ENCODE results near the gene RTTN. TPM values are rescaled to one million over a fixed set of nuclear protein-coding genes. Genes with fewer than 3 reads are reported as not detected.

RTTN gene
- total RNA-seq, 2 donors from 2014 or later = 23.9 to 26.7 TPM

DNA sequence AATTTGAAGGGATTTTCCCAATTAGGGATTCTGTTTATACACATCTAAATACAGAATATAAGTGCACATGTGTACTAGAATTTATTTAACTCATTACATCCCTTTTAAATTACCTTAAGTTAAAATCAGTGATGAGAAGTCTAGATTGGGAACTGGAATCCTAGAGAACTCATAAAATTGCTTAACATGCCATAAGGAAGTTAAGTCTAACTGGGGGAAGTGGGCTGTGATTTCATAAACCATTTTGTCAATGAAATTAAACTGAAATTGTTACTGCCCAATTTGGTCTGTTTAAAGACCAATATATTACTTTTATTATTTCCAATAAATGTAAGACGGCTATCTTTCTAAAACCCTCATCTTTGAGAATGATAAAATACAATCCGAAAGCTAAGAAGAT, 185.5 kb downstream of the RTTN start:
- no peaks in the 10 kb centered on the region for H3K27me3 Mint-ChIP-seq
- no peak for DNase-seq
- no peaks in the 10 kb centered on the region for H3K9me3 ChIP-seq (ENCODE audit: control insufficient read depth, low read length, poor library complexity, severe bottlenecking)
- no peak overlapping the region for H3K4me3 Mint-ChIP-seq
- ATAC-seq = no peak
- peaks cover 4% of the 10 kb centered on the region for H3K4me1 Mint-ChIP-seq
- H3K27ac Mint-ChIP-seq = no peak overlapping the region
- H3K36me3 Mint-ChIP-seq (ENCODE audit: low read depth) = peaks cover 19% of the 10 kb centered on the region

DNA sequence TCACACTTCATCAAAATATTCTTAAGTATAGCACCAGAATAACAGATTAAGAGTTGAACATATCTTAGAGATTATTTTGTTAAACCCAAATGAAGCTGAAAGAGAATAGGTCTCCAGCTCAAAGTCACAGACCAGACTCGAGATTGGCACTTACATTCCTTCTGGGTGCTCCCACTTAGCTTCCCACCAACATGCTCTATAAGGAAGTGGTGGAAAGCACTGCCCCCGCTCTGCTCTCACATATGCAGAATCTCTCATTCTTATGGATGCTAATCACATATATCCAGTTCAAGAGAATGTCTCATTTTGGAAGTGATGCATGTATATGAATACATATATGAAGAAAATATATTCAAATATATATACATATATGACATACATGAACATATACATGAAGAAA, 186.4 kb downstream of the RTTN start:
- no peaks in the 10 kb centered on the region for H3K27me3 Mint-ChIP-seq
- DNase-seq (no peak), ATAC-seq (no peak)
- no peak overlapping the region for H3K27ac Mint-ChIP-seq
- peaks cover 4% of the 10 kb centered on the region for H3K4me1 Mint-ChIP-seq
- H3K4me3 Mint-ChIP-seq = no peak overlapping the region
- H3K9me3 ChIP-seq (ENCODE audit: control insufficient read depth, low read length, poor library complexity, severe bottlenecking) = no peaks in the 10 kb centered on the region
- peaks cover 19% of the 10 kb centered on the region for H3K36me3 Mint-ChIP-seq (ENCODE audit: low read depth)

DNA sequence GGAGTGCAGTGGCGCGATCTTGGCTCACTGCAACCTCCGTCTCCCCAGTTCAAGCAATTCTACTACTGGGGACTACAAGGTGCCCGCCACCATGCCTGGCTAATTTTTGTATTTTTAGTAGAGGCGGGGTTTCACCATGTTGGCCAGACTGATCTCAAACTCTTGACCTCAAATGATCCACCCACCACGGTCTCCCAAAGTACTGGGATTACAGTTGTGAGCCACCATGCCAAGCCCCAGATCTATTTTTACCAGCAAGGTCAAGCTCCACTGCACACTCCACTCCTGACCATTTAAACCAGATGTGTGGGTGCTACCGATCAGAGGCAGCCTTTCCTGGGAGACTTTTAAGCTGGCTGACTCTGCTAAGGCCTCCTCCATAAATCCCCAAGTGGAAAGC, 190.4 kb downstream of the RTTN start:
- no peak overlapping the region for H3K27ac Mint-ChIP-seq
- no peak overlapping the region for H3K4me3 Mint-ChIP-seq
- peaks cover 4% of the 10 kb centered on the region for H3K4me1 Mint-ChIP-seq
- no peaks in the 10 kb centered on the region for H3K27me3 Mint-ChIP-seq
- no peak for ATAC-seq
- DNase-seq = no peak
- H3K36me3 Mint-ChIP-seq (ENCODE audit: low read depth) = peaks cover 10% of the 10 kb centered on the region
- H3K9me3 ChIP-seq (ENCODE audit: control insufficient read depth, low read length, poor library complexity, severe bottlenecking) = no peaks in the 10 kb centered on the region

DNA sequence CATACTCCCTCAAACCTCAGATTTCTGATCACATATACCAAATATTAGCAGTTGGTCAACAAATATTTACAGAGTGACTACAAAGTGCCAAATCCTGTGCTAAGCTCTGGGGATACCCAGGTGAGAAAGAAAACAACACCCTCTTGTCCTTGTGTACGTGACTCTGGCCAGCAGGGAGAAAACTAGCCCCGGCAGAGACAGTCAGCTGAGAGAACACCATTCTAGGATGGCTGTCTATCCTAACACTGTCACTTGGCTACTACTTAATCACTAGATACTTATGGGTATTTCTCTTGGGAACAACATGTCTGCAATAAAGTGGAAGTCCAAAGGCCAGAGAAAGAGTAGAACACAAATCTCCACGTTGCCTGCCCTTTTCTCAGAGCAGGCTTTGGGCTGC, 199.9 kb downstream of the RTTN start:
- no peaks in the 10 kb centered on the region for H3K9me3 ChIP-seq (ENCODE audit: control insufficient read depth, low read length, poor library complexity, severe bottlenecking)
- H3K4me3 Mint-ChIP-seq = no peak overlapping the region
- H3K27me3 Mint-ChIP-seq = no peaks in the 10 kb centered on the region
- DNase-seq (no peak), ATAC-seq (no peak)
- no peak overlapping the region for H3K27ac Mint-ChIP-seq
- H3K4me1 Mint-ChIP-seq = peaks cover 4% of the 10 kb centered on the region
- H3K36me3 Mint-ChIP-seq (ENCODE audit: low read depth) = peaks cover 2% of the 10 kb centered on the region

DNA sequence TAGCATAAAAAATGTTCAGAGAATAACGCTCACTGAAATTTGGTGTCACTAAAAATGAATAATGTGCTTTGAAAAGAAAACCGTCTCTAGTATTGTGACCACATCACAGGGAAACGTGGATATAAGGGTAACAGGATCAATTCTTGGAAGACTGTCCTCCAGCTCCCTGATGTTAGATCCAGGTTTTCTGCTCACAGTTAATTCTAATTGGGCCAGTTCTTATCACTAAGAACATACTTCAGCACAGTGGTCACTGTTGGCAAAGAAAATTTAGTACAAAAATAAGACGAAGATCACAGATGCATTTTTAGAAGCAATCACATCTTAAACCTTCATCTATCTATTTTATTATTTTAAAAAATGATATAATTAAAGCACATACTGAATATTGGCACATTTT, 200.8 kb downstream of the RTTN start:
- Mint-ChIP-seq H3K27ac (no peak overlapping the region), H3K4me1 (peaks cover 4% of the 10 kb centered on the region), H3K4me3 (no peak overlapping the region), H3K36me3 (ENCODE audit: low read depth) (peaks cover 2% of the 10 kb centered on the region), H3K27me3 (no peaks in the 10 kb centered on the region)
- no peak for ATAC-seq
- no peak for DNase-seq
- H3K9me3 ChIP-seq (ENCODE audit: control insufficient read depth, low read length, poor library complexity, severe bottlenecking) = no peaks in the 10 kb centered on the region

DNA sequence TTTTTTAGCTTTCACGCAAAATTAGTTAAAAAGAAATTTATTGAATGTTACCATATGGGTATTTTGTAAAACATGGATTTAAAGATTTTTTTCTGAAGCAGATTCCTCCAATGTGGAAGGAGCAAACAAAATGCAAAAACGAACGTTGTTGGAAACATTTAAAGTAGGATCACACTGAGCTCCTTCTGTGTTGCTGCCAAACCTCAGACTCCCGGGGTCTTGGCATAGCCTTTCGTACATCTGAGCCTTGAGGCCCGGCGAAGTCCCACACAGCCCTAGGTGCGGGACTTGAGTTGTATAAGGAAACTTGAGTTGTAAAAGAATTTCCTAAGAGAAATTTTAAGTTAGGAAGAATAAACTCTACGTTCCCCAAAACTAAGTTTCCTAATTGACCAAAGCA, 205.8 kb downstream of the RTTN start:
- ATAC-seq = no peak
- DNase-seq = no peak
- Mint-ChIP-seq H3K4me1 (peaks cover 8% of the 10 kb centered on the region), H3K36me3 (ENCODE audit: low read depth) (no peaks in the 10 kb centered on the region), H3K27me3 (no peaks in the 10 kb centered on the region), H3K4me3 (no peak overlapping the region), H3K27ac (no peak overlapping the region)
- no peaks in the 10 kb centered on the region for H3K9me3 ChIP-seq (ENCODE audit: control insufficient read depth, low read length, poor library complexity, severe bottlenecking)

DNA sequence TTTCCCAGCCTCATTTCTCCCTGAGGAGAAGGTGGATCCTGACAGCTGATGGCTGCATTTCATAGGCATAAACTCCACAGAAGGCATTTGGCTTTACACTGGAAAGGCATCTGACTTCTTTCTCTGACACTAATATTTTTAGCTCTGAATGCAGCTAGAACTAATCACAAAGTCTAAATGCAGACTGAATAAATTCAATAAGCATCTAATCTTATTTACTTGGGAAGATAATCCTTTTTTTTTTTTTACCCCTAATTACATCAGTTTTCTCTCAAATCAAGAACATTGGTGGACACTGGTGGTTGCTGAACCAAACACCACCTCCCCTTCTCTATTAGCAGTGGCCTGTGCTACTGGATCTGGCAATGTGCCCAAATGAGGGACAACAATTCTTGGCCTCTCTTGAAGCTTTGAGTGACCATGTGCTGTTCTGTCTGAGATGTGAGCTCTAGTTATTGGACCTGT, 206.9 kb downstream of the RTTN start:
- no peaks in the 10 kb centered on the region for H3K9me3 ChIP-seq (ENCODE audit: control insufficient read depth, low read length, poor library complexity, severe bottlenecking)
- Mint-ChIP-seq H3K36me3 (ENCODE audit: low read depth) (no peaks in the 10 kb centered on the region), H3K4me1 (peaks cover 8% of the 10 kb centered on the region), H3K4me3 (no peak overlapping the region), H3K27me3 (no peaks in the 10 kb centered on the region), H3K27ac (no peak overlapping the region)
- ATAC-seq = no peak
- DNase-seq = no peak

DNA sequence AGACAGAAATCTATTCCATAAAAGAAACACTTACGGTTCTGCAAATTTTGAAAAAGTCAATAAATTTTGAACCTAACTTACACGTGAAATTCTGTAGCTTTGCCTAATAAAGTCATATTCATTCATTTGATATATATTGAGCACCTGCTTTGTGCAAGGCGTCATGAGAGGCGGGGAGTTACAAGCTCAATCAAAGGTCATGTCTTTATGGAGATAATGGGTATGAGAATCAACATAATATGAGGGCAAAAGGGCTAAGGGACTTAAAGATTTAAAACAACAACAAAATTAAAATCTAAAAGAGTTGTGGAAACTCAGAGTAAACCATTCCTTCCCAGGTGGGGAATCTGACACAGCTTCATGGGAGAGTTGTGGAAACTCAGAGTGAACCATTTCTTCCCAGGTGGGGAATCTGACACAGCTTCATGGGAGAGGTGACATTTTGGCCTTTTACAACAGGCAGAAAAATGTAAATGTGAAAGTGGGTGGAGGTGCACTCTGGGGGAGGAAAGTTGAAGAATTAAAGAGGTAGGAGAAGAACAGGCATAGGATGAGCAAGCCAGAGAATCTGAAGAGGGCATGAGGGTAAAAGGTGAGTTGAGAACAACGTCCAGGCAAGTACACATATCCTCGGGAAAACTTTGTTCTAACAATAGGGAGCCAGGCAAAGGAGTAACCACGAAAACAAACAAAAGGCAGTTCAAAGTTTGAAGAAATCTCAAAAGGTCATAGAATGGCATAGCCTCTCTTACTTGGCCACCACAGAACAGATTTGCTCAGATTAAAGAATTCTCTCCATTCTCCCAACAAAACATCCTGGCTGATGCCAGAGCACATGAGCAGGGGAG, 208.3 kb downstream of the RTTN start:
- H3K27me3 Mint-ChIP-seq = no peaks in the 10 kb centered on the region
- no peak for ATAC-seq
- no peaks in the 10 kb centered on the region for H3K36me3 Mint-ChIP-seq (ENCODE audit: low read depth)
- H3K27ac Mint-ChIP-seq = no peak overlapping the region
- H3K9me3 ChIP-seq (ENCODE audit: control insufficient read depth, low read length, poor library complexity, severe bottlenecking) = no peaks in the 10 kb centered on the region
- H3K4me3 Mint-ChIP-seq = no peak overlapping the region
- peaks cover 6% of the 10 kb centered on the region for H3K4me1 Mint-ChIP-seq
- DNase-seq = no peak

DNA sequence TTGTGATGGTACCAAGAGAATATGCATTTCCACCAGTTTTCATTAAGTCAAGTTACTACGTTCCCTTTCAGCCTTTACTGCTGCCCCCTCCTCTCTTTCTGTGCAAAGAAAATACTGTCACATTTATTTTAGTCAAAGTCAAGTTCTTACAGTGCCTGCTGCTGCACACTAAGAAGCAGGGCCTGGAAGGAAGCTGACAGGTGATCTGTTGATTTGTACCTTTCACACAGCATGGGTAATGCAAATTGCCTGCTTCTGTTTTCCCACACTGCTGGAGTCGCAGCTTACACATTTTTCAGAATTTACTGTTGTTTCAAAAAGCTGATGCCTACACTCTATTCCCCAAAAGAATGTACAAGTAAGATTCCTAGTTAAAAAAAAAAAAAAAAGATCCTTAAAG, 209.1 kb downstream of the RTTN start:
- no peaks in the 10 kb centered on the region for H3K9me3 ChIP-seq (ENCODE audit: control insufficient read depth, low read length, poor library complexity, severe bottlenecking)
- ATAC-seq (no peak), DNase-seq (no peak)
- H3K27ac Mint-ChIP-seq = no peak overlapping the region
- no peaks in the 10 kb centered on the region for H3K36me3 Mint-ChIP-seq (ENCODE audit: low read depth)
- peaks cover 6% of the 10 kb centered on the region for H3K4me1 Mint-ChIP-seq
- no peak overlapping the region for H3K4me3 Mint-ChIP-seq
- no peaks in the 10 kb centered on the region for H3K27me3 Mint-ChIP-seq

DNA sequence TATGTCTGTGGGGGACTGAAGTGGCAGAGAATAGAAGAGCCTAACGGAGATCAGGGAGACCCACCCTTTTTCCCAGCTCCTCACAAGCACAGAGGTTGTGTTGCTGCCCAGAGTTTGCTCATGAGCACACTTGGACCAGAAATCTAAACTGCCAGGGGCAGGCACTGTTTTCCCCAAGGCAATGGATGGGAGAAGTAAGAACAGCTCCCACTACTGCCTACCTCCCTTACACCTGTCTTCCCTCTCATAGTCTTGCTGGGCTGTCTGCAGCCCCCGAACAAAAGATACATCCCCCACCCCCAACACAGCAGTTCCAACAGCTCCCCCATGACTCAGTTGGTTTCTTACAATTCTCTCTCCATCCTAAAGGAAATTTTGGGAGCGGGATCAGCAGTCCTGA, 209.7 kb downstream of the RTTN start:
- no peak for DNase-seq
- Mint-ChIP-seq H3K27me3 (no peaks in the 10 kb centered on the region), H3K27ac (no peak overlapping the region), H3K4me3 (no peak overlapping the region), H3K36me3 (ENCODE audit: low read depth) (no peaks in the 10 kb centered on the region), H3K4me1 (peaks cover 6% of the 10 kb centered on the region)
- no peaks in the 10 kb centered on the region for H3K9me3 ChIP-seq (ENCODE audit: control insufficient read depth, low read length, poor library complexity, severe bottlenecking)
- no peak for ATAC-seq

DNA sequence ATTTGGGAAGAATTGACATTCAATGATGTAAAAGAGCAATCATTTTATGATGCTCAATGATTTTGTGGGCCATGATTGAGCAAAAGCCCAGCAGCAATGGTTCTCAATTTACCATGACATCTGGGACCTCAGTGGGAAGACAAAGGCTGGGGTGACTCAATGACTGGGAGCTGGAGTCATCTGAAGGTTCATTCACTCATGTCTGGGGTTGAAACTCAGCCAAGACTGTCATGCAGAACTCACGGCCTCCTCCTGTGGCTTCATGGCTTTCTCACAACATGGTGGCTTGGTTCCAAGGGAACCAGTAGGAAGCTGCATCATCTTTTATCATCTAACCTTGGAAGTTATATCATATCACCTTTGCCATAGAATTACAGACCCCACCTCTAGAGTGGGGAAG, 212.7 kb downstream of the RTTN start:
- Mint-ChIP-seq H3K4me1 (peaks cover under 1% of the 10 kb centered on the region), H3K36me3 (ENCODE audit: low read depth) (peaks cover 7% of the 10 kb centered on the region), H3K27ac (no peak overlapping the region), H3K4me3 (no peak overlapping the region), H3K27me3 (no peaks in the 10 kb centered on the region)
- H3K9me3 ChIP-seq (ENCODE audit: control insufficient read depth, low read length, poor library complexity, severe bottlenecking) = no peaks in the 10 kb centered on the region
- ATAC-seq = no peak
- no peak for DNase-seq

DNA sequence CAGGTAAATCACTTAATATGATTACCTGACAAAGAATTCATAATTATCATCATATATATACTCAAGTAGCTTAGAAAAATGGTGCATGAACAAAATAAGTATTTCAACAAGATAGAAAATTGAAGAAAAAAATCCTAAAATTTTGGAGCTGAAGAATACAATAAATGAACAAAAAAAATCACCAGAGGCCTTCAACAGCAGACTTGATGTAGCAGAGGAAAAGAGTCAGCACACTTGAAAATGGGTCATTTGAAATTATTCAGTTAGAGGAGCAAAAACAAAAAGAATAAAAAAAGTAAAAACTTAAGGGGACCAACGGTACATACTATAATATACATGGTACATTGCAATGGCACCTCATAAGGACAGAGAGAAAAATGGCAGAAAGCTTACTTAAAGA, 217.6 kb downstream of the RTTN start:
- ATAC-seq = no peak
- Mint-ChIP-seq H3K27me3 (no peaks in the 10 kb centered on the region), H3K36me3 (ENCODE audit: low read depth) (peaks cover 7% of the 10 kb centered on the region), H3K27ac (no peak overlapping the region), H3K4me3 (no peak overlapping the region), H3K4me1 (peaks cover under 1% of the 10 kb centered on the region)
- no peak for DNase-seq
- no peaks in the 10 kb centered on the region for H3K9me3 ChIP-seq (ENCODE audit: control insufficient read depth, low read length, poor library complexity, severe bottlenecking)

DNA sequence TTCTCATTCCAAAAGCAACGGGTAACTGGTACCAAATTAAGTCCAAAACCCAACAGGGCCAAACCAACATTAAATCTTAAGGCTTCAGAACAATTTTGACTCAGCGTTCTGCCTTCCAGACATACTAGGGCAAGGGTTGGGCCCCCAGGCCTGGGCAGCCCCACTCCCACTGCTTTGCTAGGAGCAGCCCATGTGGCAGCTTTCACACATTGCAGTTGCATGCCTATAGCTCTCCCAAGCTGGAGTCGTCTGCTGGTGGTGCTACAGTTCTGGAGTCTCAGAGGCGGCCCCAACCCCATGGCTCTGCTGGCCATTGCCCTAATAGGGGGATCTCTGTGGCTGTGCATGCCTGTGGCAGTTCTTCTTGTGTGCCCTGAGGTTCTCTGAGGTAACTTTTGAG, 220.2 kb downstream of the RTTN start:
- Mint-ChIP-seq H3K4me1 (peaks cover 18% of the 10 kb centered on the region), H3K36me3 (ENCODE audit: low read depth) (peaks cover 7% of the 10 kb centered on the region), H3K27ac (no peak overlapping the region), H3K4me3 (no peak overlapping the region), H3K27me3 (no peaks in the 10 kb centered on the region)
- no peak for ATAC-seq
- no peak for DNase-seq
- no peaks in the 10 kb centered on the region for H3K9me3 ChIP-seq (ENCODE audit: control insufficient read depth, low read length, poor library complexity, severe bottlenecking)

DNA sequence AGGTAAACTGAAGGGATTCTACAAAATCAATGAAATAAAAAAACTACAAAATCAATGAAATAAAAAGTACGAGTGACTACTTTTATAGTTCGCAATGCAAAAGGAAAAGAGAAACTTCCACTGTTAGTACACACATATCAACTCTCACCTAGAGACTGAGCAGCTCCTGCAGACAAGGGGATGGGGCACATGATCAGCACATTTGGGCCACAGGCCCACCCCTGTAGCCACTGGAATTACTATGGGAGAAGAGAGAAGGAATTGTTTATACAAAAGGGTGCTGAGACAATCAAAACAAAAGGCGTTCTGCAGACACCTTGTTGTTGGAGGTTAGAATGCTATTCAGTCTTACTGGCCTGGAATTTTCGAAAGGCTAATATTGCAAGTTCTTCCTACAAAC, 223.1 kb downstream of the RTTN start:
- no peak for ATAC-seq
- Mint-ChIP-seq H3K27ac (peak overlapping the region; percentile 29), H3K36me3 (ENCODE audit: low read depth) (no peaks in the 10 kb centered on the region), H3K4me3 (no peak overlapping the region), H3K4me1 (peaks cover 18% of the 10 kb centered on the region), H3K27me3 (no peaks in the 10 kb centered on the region)
- no peaks in the 10 kb centered on the region for H3K9me3 ChIP-seq (ENCODE audit: control insufficient read depth, low read length, poor library complexity, severe bottlenecking)
- DNase-seq = no peak

Measured in T-helper 17 cell (primary cell).